ENCODE data around the gene BMPR1A.
"Not testable (repeated sequence)": the region's sequence is repeated elsewhere in the genome, so short reads cannot be mapped to it uniquely, and the experiment has no call there.

BMPR1A gene

DNA sequence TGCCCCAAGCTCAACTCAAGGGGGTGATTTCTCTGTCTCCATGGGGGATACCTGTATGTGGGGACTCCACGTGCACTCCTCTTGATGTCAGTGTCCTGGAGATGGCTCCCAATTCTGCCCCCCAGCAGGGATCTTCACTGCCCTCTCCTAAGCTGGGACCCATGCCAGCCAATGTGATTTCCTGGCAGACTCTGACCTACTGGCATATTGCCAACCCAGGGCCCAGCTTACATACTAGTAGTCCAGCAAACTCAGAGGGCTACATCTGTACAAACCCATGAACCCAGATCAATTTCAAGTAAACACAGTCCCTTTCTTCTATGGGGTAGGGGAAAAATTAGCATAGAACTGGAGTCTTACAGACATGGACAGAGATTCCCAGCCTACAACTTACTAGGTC is 26.2 kb upstream of the BMPR1A start:
- DNase-seq, result peak; percentile 63

- DNase-seq, result no peak
These were observed 23.6 kb upstream of the BMPR1A start for GRCh38 chr10:86732771-86733170.

DNA sequence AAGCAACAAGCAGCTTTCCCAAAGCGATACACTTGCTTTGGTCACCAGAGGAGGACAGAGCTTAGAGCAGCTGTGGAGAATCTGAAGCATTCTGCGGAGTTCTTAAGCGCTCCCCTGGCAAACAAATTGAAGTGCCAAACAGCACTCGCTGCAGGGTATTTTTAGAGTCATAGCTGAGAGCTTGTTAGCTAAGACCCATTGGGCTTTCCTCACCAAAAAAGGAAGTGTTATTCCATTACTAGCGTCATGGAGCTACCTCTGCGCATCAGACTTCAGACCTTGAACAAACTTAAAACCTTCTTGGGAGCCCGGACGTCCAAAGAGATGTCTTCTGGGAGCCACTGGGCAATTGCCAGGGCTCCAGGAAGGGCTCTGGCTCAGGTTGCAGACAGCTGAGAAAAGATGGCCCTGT is 23.2 kb upstream of the BMPR1A start:
- no peak for DNase-seq

DNA sequence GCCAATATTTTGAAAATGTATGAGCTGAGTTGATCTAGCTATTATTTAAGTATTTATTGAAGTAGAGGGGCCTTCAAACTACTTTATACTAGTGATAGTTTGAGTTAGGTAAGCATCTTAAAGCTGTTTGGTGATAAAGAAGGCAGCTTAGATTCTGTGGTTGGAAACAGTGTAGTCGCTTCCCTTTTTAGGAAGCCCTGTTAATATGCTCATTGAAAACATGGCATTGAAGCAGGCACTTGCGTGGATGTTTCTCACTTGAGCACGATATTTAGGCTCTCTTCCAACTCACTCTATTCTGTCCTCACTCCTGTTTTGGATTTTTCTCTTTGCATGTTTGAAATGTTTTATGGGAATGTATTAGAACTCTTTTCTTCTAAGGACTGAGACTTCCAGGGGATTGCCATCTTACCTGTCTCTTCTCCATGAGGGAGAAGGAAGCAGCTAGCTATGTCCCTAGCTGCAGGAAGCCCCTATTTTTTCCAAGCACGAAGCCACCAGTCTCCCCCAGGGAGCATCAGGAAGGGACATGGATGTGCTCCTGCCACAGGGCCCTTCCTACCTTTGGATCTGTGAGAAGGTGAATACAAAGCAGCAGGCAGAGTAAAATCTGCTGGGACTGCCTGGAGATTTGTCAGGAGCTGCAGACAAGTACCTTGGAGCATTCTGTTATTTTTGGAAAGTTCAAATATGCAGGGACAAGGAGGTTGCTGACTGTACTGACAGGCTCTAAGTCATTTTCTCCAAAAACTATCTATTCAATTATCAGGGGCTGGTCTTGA is 22.0 kb upstream of the BMPR1A start:
- no peak for DNase-seq

DNA sequence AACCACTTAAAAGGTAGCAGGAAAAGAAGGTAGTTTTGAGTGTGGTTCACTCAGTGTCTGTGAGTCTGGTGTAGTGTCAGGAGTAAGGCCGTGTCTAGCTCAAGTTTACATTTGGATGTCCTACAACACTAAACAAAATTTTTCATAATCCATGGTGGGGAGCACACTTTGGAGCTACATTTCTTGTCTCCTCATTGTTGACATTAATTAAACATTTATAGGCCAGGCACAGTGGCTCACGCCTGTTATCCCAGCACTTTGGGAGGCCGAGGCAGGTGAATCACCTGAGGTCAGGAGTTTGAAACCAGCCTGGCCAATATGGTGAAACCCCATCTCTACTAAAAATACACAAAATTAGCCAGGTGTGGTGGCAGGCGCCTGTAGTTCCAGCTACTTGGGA is 21.1 kb upstream of the BMPR1A start:
- not testable (repeated sequence) for DNase-seq

DNA sequence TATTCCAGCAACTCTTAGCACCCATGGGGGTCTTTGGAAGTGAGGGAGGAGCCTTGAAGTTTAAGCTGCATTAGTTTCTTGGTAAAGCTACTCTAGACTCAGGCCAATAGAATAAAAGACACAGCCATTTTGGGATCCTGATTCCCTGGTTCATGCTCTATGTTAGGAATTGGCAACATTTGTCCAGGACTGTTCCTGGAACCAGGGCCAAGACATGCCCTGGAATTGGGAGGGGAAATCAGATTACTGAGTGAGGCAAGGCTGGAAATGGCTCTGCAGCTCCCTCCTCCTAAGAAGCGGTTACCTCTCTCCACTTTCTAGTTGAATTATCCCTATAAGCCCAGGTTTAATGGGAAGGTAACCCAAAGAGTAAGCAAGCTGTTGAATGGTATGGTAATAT is 14.2 kb upstream of the BMPR1A start:
- no peak for DNase-seq

DNA sequence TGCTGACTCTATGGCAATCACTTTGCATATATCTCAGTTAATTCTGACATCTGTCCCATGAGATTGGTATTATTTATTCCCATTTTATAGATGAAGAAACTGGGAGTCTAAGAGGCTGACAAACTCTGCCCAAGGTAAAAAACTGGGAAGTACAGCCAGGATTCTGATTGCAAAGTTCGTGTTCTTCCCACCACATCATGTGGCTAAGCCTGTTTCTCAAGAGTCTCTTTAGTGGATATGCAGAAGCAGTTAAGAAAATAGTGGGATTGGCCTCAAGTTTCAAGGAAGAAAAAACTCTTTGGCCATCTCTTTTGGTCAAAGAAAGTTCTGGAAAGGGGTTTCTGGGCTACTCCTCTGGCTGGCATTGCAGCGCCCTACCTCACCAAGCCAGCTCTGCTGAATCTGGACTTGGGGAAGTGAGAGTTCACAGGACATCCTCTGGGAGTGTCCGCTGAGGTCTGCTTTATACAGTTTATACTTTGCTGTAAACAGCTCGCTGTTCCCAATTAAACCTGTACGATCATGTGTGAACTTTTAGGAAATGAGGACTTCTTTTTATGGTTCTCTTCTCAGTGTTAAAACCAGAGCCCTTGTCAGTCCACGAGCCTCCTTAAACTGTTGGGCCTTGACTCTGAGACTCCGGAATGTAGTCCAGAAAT is 12.2 kb upstream of the BMPR1A start:
- no peak for DNase-seq

- no peak for DNase-seq
These were observed 8.4 kb upstream of the BMPR1A start for GRCh38 chr10:86747796-86748581.

DNA sequence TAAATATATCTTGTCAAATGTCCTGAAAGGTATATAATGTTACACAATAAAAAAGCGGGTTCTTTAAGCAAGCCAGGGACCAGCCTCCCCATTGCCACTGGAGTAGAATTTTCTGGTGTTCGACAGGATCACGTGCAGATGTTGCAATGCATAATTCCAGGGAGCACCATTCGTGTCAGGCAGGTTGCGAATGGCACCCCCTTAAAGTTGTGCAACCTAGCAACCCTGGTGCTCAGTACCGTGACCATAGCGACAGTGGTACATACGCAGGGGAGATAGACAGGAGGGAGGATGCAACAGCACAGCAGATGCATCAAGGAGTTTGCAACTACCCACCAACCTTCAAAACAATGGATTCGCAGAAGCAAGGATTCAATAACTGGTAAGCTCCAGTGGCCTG is 6.6 kb upstream of the BMPR1A start:
- no peak for DNase-seq

GRCh38 chr10:86751477-86751876 is 4.9 kb upstream of the BMPR1A start:
- DNase-seq, result no peak

- DNase-seq, result no peak
These were observed 4.1 kb upstream of the BMPR1A start for GRCh38 chr10:86752311-86752710.

- DNase-seq, result no peak
These were observed 3.4 kb upstream of the BMPR1A start for GRCh38 chr10:86753051-86753450.

- DNase-seq, result no peak
These were observed 2.6 kb upstream of the BMPR1A start for GRCh38 chr10:86753638-86754434.

GRCh38 chr10:86755454-86755739 is 1.0 kb upstream of the BMPR1A start:
- no peak for DNase-seq

- no peak for DNase-seq
These were observed 494 bp upstream of the BMPR1A start for GRCh38 chr10:86755740-86756510.

DNA sequence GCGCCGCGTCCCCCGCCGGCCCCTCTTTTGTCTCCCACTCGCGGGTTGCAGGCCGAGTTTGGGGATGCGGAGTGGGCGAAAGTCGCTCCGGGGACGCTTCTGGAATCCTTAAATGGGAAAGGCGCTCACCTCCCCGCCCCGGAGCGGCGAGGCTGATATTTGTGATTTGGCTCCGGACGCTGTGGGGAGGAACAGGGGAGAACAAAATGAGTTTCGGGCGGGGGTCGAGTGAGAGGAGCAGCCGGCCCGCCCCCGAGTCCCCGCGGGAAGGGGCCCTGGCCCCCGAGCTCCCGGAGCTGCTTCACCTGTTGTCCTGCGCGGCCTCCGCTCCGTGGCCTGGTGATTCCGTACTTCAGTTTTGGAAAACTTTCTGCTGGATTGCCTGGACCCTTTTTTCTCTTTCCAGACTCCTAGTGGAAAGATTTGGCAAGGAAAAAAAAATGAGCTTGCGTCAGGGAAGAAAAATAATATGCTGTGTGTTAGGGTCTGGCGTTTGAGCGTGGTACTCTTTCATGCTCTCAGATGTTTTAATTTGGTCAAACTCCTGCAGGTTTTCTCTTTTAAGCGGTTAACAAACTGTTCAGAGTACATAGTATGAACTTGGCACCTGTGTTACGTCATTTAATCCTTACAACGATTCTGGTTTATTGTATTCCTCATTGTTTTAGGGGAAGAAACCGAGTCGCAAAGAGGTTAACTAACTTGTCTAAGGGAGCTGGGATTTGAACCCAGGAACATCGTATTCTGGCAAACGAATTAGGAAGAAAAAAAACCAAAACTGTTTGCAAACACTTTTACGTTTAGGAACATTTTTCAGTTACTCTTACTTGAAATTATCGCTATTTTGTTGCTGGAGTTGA is 924 bp downstream of the BMPR1A start:
- no peak for DNase-seq

DNA sequence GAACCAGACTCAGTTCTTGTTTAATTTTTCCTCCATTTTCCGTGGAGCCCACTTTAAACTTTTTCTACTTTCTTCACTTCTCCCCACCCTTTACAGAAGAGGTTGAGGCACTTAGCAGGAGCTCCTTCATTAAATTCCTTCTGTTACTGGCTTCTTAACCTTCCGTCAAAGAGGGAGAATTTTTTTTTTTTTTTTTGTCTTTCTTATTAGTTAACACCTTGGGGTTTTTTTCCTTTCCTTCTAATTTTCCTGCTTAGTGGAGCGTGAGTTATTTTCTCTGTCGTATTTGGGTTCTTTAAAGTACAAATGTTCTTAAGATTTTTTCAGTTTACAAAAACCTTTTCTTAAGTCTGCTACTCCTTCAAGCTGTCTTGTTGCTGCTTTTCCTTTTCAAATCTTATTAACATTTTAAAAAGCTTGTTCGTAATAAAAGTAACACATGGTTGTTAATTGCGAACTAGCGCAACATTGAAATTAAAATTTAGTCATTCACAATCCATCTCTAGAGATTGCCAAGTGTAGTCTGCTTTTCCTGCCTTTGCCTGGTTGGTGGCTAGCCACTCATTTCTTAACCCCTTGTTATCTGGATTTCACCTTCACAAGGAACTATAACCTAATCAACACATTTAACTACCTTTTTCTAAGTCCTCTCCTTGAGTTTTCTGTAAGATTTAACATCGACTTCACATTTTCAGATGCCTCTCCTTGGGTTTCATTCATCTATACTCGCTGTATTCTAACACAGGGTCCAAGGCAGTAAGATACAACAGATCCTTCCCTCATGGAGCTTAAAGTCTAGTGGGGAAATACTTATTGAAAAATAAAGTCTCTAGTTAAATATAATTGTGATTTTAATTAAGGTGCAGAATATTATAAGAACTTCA is 2.0 kb downstream of the BMPR1A start:
- DNase-seq, result no peak

DNA sequence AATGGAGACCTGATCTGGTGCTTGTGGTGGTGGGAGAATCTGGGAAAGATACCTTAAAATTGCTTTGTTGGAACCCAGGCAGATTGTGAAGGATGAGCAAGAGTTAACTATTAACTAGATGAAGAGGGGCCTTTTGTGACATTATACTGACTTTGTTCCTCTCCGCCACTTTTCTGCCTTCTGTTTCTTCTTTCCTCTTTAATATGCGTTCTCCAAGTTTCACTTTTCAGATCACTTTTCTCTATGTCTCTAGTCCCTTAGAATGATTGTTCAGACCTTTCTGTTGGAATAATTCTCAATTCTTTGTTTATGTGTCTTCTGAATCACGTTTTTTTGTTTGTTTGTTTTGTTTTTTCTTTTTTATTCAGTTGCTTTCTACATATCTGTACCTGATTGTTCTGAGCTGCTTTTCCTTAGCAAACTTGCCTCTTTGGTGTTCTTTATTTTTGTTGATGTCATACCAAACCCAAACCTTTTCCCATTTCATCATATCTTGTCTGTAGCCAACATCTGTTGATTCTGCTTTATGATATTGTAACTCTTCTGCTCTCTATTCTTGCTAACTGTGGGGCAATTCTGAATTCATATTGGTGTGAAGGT is 2.8 kb downstream of the BMPR1A start:
- DNase-seq, result no peak

- DNase-seq, result no peak
These were observed 7.0 kb downstream of the BMPR1A start for GRCh38 chr10:86763404-86763803.

- DNase-seq, result no peak
These were observed 9.1 kb downstream of the BMPR1A start for GRCh38 chr10:86765548-86765947.
